Mesendoderm (in vitro differentiated cells): ENCODE results near the gene PYGL.

Experiments used
- DNase-seq: peaks from one replicate; pipeline ENCODE4 v3.0.0; 2013
- H2AK5ac ChIP-seq: 2 replicates; pipeline ENCODE4 v1.6.1; 2013; ENCODE audit warnings: low read length, inconsistent platforms
- H2BK120ac ChIP-seq: 2 replicates; pipeline ENCODE4 v1.6.1; 2013; ENCODE audit warnings: low read depth, mild to moderate bottlenecking, low read length, moderate library complexity, mixed read lengths
- H2BK15ac ChIP-seq: replicated peaks from 2 replicates; pipeline ENCODE4 v1.6.1; 2013; ENCODE audit warnings: low read depth, mild to moderate bottlenecking, moderate library complexity
- H2BK5ac ChIP-seq: 2 replicates; pipeline ENCODE4 v1.6.1; 2013; ENCODE audit warnings: low read length, inconsistent platforms
- H3K18ac ChIP-seq: 2 replicates; pipeline ENCODE4 v1.6.1; 2013; ENCODE audit warnings: mild to moderate bottlenecking, low read length, mixed read lengths
- H3K23ac ChIP-seq: one replicate; pipeline ENCODE4 v1.6.1; 2013; ENCODE audit warnings: low read length
- H3K27ac ChIP-seq: 2 replicates; pipeline ENCODE4 v1.5.1; 2013; ENCODE audit warnings: low read depth, mild to moderate bottlenecking, inconsistent platforms, low read length, moderate library complexity
- H3K27me3 ChIP-seq: 2 replicates; pipeline ENCODE4 v1.6.1; 2013; ENCODE audit warnings: low read length, control low read depth, mild to moderate bottlenecking, inconsistent platforms; ENCODE audit not compliant: insufficient read depth, poor library complexity
- H3K36me3 ChIP-seq: 2 replicates; pipeline ENCODE4 v1.6.1; 2013; ENCODE audit warnings: low read length, inconsistent platforms; ENCODE audit not compliant: control insufficient read depth, insufficient read depth
- H3K4ac ChIP-seq: one replicate; pipeline ENCODE4 v1.6.1; 2013; ENCODE audit warnings: low read depth, mild to moderate bottlenecking, low read length, moderate library complexity
- H3K4me1 ChIP-seq: 2 replicates; pipeline ENCODE4 v1.6.1; 2013; ENCODE audit warnings: low read depth, low read length, inconsistent platforms; ENCODE audit not compliant: control insufficient read depth
- H3K4me2 ChIP-seq: 2 replicates; pipeline ENCODE4 v1.6.1; 2013; ENCODE audit warnings: low read length
- H3K4me3 ChIP-seq: 2 replicates; pipeline ENCODE4 v1.5.1; 2013; ENCODE audit warnings: mild to moderate bottlenecking, low read length
- H3K56ac ChIP-seq: one replicate; pipeline ENCODE4 v1.6.1; 2013; ENCODE audit warnings: low read length
- H3K79me1 ChIP-seq: 2 replicates; pipeline ENCODE4 v1.6.1; 2013; ENCODE audit warnings: low read length, inconsistent platforms
- H3K79me2 ChIP-seq: 2 replicates; pipeline ENCODE4 v1.6.1; 2013; ENCODE audit warnings: mild to moderate bottlenecking, low read length; ENCODE audit not compliant: control insufficient read depth, insufficient read depth
- H3K9ac ChIP-seq: 2 replicates; pipeline ENCODE4 v1.6.1; 2013; ENCODE audit warnings: low read length, inconsistent platforms
- H4K5ac ChIP-seq: one replicate; pipeline ENCODE4 v1.6.1; 2013; ENCODE audit warnings: low read length
- H4K8ac ChIP-seq: one replicate; pipeline ENCODE4 v1.6.1; 2013; ENCODE audit warnings: low read depth, mild to moderate bottlenecking, control low read depth, low read length, moderate library complexity
- WGBS: extraction: QIAGEN DNeasy Blood & Tissue Kit; methylation state at CpG from one replicate; pipeline ENCODE4 v1.1.7; 2013; ENCODE audit warnings: low lambda C conversion rate, missing lambda C conversion rate; ENCODE audit not compliant: insufficient coverage; ENCODE audit errors: extremely low coverage; 5-methylcytosine and 5-hydroxymethylcytosine counted together

Gene PYGL

DNA sequence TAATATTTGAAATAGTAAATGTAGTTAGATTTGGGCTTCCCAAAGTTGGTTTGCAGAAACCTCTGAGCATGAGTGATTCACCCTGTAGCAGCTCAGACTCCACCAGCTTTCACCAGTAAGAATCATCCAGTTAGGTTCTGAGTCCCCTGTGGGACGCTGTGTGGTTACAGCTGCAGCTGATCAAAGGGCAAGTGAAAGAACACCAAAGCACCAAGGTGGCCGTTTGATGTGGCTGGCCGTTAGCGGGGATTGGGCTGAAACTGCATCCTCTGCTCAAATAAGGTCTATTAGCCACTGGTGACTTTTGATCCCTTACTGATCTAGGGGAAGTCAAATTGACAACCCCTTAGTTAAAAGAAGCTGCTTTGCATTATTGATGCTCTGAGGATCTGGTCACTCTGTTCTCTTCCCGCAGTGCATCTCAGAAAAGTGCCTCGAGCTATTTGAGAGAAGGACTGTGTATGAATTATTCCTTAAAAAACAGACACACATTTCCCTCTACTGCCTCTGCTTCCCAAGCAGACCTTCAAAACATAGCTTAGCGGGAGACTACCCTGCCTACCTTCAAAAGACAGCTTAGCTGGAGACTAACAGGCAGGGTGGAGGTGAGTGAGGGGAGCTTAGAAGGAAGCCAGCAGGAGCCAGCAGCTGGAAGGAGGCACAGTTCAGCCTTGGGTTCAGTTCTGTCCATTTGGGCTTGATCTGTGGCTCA is 68.8 kb downstream of the PYGL start:
- Histone ChIP-seq H2AK5ac (no peak overlapping the region), H3K56ac (no peak overlapping the region), H3K79me2 (no peaks in the 10 kb centered on the region), H3K18ac (no peak overlapping the region), H3K27ac (no peak overlapping the region), H3K27me3 (peaks cover 14% of the 10 kb centered on the region), H3K9ac (no peak overlapping the region), H4K5ac (no peak overlapping the region), H3K4ac (no peak overlapping the region), H3K36me3 (no peaks in the 10 kb centered on the region), H3K4me1 (peaks cover 7% of the 10 kb centered on the region), H2BK5ac (no peak overlapping the region), H4K8ac (no peak overlapping the region), H2BK15ac (no peak overlapping the region), H3K79me1 (no peaks in the 10 kb centered on the region), H3K4me2 (no peak overlapping the region), H2BK120ac (no peak overlapping the region), H3K4me3 (no peak overlapping the region), H3K23ac (no peak overlapping the region)
- WGBS = no CpG with 5 or more reads among the region's 7 CpGs
- DNase-seq = no peak

DNA sequence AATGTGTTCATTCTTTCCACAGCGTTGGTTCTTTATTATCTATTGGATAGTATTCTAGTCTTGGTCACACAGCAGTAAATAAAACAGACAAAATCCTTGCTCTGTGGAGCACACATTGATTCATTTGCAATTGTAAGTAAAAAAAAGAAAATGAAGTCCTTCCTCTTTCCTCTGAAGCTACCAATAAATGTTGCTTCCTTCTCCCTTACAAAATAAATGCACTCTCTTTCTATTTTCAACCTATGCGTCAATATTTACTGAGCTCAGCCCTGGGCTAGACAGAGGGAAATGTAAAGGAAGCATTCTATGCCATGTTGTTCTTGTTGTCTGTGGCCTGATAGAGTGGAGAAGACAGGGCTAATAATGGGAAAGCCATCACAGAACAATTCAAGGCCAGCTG is 69.5 kb downstream of the PYGL start:
- Histone ChIP-seq H3K4me3 (no peak overlapping the region), H2AK5ac (no peak overlapping the region), H3K36me3 (no peaks in the 10 kb centered on the region), H3K79me2 (no peaks in the 10 kb centered on the region), H4K5ac (no peak overlapping the region), H3K27ac (no peak overlapping the region), H3K23ac (no peak overlapping the region), H3K27me3 (peaks cover 14% of the 10 kb centered on the region), H3K4ac (no peak overlapping the region), H3K56ac (no peak overlapping the region), H3K18ac (no peak overlapping the region), H2BK5ac (no peak overlapping the region), H3K9ac (no peak overlapping the region), H3K4me1 (peaks cover 7% of the 10 kb centered on the region), H2BK15ac (no peak overlapping the region), H2BK120ac (no peak overlapping the region), H3K4me2 (no peak overlapping the region), H4K8ac (no peak overlapping the region), H3K79me1 (no peaks in the 10 kb centered on the region)
- WGBS = no CpG with 5 or more reads among the region's 2 CpGs
- no peak for DNase-seq

DNA sequence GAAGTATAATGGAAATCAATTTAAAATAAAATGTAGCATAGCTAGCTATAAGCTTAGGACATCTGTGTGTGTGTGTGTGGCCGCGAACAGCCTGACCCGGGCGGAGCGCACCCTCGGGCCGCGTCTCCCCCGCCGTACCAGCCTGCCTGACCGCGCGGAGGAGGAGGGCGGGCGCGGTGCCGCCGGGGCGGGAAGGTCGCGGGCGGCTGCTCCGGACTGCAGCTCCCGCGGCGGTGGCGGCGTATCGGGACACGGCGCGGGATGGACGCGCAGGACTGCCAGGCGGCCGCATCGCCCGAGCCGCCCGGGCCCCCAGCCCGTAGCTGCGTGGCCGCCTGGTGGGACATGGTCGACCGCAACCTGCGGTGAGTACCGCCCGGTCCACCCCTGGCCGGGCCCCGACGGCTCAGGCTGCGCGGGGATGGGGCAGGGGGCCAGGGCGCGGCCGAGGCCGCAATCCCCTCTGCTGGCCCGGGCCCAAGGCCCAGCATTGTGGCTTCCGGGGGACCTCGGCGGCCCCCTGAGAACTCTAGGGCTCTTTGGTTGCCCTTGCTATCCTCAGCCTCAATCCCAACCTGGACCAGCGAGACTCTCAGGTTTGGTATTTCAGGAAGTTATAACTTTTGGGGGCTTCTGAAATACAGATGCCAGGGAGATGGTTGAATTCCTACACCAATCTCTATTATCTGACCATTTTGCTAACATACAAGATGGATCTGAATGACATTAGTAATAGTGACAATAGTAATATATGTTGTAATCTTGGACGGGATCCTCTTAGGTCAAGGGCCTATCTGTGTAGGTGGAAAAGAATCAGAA is 72.2 kb downstream of the PYGL start, which contains the start of gene ABHD12B:
TSS of gene ABHD12B (plus strand) at position 140 of the 819 bp plus-strand sequence. CDS start at position 262, 122 bp downstream.
- peaks cover 7% of the 10 kb centered on the region for H3K4me1 ChIP-seq
- H3K18ac ChIP-seq = peak within 1 kb of the TSS; percentile 4
- no peak within 1 kb of the TSS for H2AK5ac ChIP-seq
- H2BK5ac ChIP-seq = no peak within 1 kb of the TSS
- no peak within 1 kb of the TSS for H4K5ac ChIP-seq
- DNase-seq = no peak
- peaks cover 14% of the 10 kb centered on the region for H3K27me3 ChIP-seq
- H3K4ac ChIP-seq = no peak within 1 kb of the TSS
- peak within 1 kb of the TSS; percentile 43 for H3K9ac ChIP-seq
- no peak within 1 kb of the TSS for H3K4me3 ChIP-seq
- H3K79me2 ChIP-seq = no peaks in the 10 kb centered on the region
- no peak within 1 kb of the TSS for H3K23ac ChIP-seq
- no peak within 1 kb of the TSS for H3K27ac ChIP-seq
- no peaks in the 10 kb centered on the region for H3K36me3 ChIP-seq
- WGBS = no CpG with 5 or more reads among the region's 63 CpGs
- H3K4me2 ChIP-seq = no peak within 1 kb of the TSS
- no peak within 1 kb of the TSS for H4K8ac ChIP-seq
- H2BK120ac ChIP-seq = no peak within 1 kb of the TSS
- H3K79me1 ChIP-seq = no peaks in the 10 kb centered on the region
- no peak within 1 kb of the TSS for H2BK15ac ChIP-seq
- H3K56ac ChIP-seq = peak within 1 kb of the TSS; percentile 58

DNA sequence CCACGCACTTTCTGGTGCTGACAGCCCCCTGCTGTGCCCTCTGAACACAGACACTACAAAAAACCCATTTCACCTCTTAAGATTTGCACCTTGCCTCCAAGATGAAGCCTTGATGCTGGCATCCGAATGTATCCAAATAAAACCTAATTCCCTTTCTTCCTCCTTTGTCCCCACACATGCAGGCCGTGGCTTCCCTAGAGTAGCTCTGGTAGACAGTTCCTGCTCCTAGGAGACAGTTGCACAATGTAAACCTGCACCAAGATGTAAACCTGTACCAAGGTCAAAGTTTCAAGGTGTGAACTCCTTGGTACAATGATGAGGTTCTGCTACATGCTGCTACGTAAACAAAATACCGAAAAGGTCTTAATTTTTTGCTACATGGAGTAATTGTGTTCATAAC is 73.1 kb downstream of the PYGL start:
- no CpG with 5 or more reads among the region's 5 CpGs for WGBS
- Histone ChIP-seq H3K56ac (no peak overlapping the region), H2AK5ac (no peak overlapping the region), H3K4me1 (peaks cover 7% of the 10 kb centered on the region), H4K5ac (no peak overlapping the region), H3K79me2 (no peaks in the 10 kb centered on the region), H3K4me2 (no peak overlapping the region), H3K23ac (no peak overlapping the region), H2BK5ac (no peak overlapping the region), H3K36me3 (no peaks in the 10 kb centered on the region), H2BK120ac (no peak overlapping the region), H4K8ac (no peak overlapping the region), H3K79me1 (no peaks in the 10 kb centered on the region), H2BK15ac (no peak overlapping the region), H3K4ac (no peak overlapping the region), H3K27me3 (peaks cover 14% of the 10 kb centered on the region), H3K9ac (no peak overlapping the region), H3K4me3 (no peak overlapping the region), H3K27ac (no peak overlapping the region), H3K18ac (no peak overlapping the region)
- DNase-seq = no peak

DNA sequence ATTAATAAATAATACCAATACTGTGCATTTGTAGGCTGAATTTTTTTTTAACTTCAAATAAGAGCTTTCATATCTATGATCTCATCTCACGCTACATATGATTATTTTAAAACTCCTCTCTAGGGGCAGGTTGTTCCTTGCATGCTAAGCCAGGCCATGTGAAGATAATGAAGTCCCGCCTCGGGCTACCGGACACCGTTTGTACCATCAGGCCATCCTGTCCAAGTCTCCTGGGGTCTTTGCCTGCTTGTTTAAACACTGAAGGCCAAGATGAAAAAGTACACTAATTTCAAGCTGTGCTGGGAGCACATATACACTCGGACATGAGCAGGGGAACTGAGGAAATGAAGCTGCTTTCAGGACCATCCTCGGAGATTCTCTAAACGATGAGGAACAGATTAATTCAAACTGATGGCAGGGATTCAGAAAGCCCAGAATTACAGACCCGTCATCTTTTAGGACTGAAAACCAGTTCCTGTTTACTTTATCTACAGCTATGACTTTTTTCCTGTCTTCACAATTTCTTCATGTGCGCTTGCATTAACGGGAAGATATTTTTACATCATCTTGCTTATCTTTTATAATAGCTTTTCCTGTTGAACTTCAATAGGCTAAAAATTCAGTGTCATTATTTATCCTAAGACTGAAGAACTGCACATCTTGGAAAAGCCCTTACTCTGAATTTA is 78.7 kb downstream of the PYGL start:
- Histone ChIP-seq H3K79me1 (no peaks in the 10 kb centered on the region), H2BK15ac (no peak overlapping the region), H3K79me2 (no peaks in the 10 kb centered on the region), H4K5ac (no peak overlapping the region), H2BK5ac (no peak overlapping the region), H2BK120ac (no peak overlapping the region), H3K36me3 (no peaks in the 10 kb centered on the region), H3K27ac (no peak overlapping the region), H3K9ac (no peak overlapping the region), H3K4ac (no peak overlapping the region), H3K4me1 (peaks cover 9% of the 10 kb centered on the region), H4K8ac (no peak overlapping the region), H3K27me3 (no peaks in the 10 kb centered on the region), H3K18ac (no peak overlapping the region), H3K4me3 (no peak overlapping the region), H2AK5ac (no peak overlapping the region), H3K23ac (no peak overlapping the region), H3K56ac (no peak overlapping the region), H3K4me2 (no peak overlapping the region)
- WGBS = no CpG with 5 or more reads among the region's 11 CpGs
- DNase-seq = no peak
